ENCODE data around the gene GPR35.

DNA sequence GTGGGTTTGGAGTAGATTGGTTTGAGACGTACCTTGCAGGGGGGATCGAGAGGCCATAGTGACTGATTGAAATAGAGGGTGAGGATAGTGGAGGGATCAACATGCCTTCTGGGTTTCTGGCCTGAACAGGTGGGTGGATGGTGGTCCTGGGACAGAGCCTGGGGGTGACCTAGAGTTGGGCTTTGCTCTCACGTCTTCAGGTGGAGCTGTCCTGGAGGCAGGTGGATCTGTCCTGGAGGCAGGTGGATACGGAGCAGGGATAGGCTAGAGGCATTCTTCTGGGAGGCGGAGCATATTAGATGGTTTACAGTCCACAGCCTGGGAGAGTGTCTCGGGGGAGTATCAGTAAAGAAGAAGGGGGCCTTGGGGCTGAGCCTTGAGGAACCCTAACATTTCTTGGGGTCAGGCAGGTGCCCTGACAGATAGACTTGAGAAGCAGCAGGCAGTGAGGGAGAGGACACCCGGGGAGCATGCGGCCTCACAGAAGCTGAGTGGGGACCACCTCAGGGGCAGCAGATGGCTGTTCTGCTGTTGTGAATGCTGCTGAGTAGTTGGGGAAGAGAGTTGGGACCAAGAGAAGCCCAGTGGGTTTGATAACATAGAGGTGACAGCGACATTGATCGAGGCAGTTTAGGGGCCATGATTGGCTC is 37.1 kb upstream of the GPR35 start:
- no peak for TF ChIP-seq POLR2A (IDR thresholded peaks at IDR 0.05)
- TF ChIP-seq, protein P1, sequence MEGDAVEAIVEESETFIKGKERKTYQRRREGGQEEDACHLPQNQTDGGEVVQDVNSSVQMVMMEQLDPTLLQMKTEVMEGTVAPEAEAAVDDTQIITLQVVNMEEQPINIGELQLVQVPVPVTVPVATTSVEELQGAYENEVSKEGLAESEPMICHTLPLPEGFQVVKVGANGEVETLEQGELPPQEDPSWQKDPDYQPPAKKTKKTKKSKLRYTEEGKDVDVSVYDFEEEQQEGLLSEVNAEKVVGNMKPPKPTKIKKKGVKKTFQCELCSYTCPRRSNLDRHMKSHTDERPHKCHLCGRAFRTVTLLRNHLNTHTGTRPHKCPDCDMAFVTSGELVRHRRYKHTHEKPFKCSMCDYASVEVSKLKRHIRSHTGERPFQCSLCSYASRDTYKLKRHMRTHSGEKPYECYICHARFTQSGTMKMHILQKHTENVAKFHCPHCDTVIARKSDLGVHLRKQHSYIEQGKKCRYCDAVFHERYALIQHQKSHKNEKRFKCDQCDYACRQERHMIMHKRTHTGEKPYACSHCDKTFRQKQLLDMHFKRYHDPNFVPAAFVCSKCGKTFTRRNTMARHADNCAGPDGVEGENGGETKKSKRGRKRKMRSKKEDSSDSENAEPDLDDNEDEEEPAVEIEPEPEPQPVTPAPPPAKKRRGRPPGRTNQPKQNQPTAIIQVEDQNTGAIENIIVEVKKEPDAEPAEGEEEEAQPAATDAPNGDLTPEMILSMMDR (IDR thresholded peaks at IDR 0.05), result no peak
